MM.1S (cell line): ENCODE measurements around the gene ZNF787.
A peak's percentile ranks its signal among the peaks of the same experiment; 100 is the strongest.

Experiments
- DNase-seq: peaks from one replicate; pipeline ENCODE4 v3.0.0-alpha.2; 2015
- H2AFZ ChIP-seq: fragments of 300-600 bp; sonication (generic); 2 replicates; pipeline ENCODE4 v1.6.0; 2016; ENCODE audit warnings: antibody characterized with exemption, low read length
- H3F3A ChIP-seq: fragments of 300-600 bp; sonication (generic); 2 replicates; pipeline ENCODE4 v1.6.1; 2016; ENCODE audit warnings: mild to moderate bottlenecking, antibody characterized with exemption, low read length, moderate library complexity, mixed read lengths; ENCODE audit not compliant: insufficient read depth
- H3K27ac ChIP-seq: fragments of 300-600 bp; sonication (generic); 2 replicates; pipeline ENCODE4 v1.5.1; 2016; ENCODE audit warnings: mild to moderate bottlenecking, low read length
- H3K27me3 ChIP-seq: fragments of 300-600 bp; sonication (generic); replicated peaks from 2 replicates; pipeline ENCODE4 v1.6.0; 2016; ENCODE audit warnings: low read length; ENCODE audit not compliant: insufficient read depth
- H3K36me3 ChIP-seq: fragments of 300-600 bp; sonication (generic); replicated peaks from 2 replicates; pipeline ENCODE4 v1.6.1; 2016; ENCODE audit warnings: mild to moderate bottlenecking, low read length, mixed read lengths; ENCODE audit not compliant: insufficient read depth
- H3K4me1 ChIP-seq: fragments of 300-600 bp; sonication (generic); 2 replicates; pipeline ENCODE4 v1.6.1; 2016; ENCODE audit warnings: low read length, mixed read lengths
- H3K4me2 ChIP-seq: fragments of 300-600 bp; sonication (generic); 2 replicates; pipeline ENCODE4 v1.6.0; 2016; ENCODE audit warnings: low read depth, low read length
- H3K4me3 ChIP-seq: fragments of 300-600 bp; sonication (generic); 2 replicates; pipeline ENCODE4 v1.5.1; 2016; ENCODE audit warnings: low read length, mixed read lengths
- H3K79me2 ChIP-seq: fragments of 300-600 bp; sonication (generic); 2 replicates; pipeline ENCODE4 v1.6.1; 2016; ENCODE audit warnings: mixed run types, low read length, mixed read lengths
- H3K9ac ChIP-seq: fragments of 300-600 bp; sonication (generic); 2 replicates; pipeline ENCODE4 v1.6.1; 2016; ENCODE audit warnings: low read length, mixed read lengths
- H3K9me2 ChIP-seq: fragments of 300-600 bp; sonication (generic); replicated peaks from 2 replicates; pipeline ENCODE4 v1.6.1; 2016; ENCODE audit warnings: mild to moderate bottlenecking, low read length, mixed read lengths; ENCODE audit not compliant: insufficient read depth
- H3K9me3 ChIP-seq: fragments of 300-600 bp; sonication (generic); replicated peaks from 2 replicates; pipeline ENCODE4 v1.6.1; 2016; ENCODE audit warnings: mild to moderate bottlenecking, low read length, mixed read lengths; ENCODE audit not compliant: insufficient read depth
- H4K20me1 ChIP-seq: fragments of 300-600 bp; sonication (generic); 2 replicates; pipeline ENCODE4 v1.6.1; 2016; ENCODE audit warnings: mild to moderate bottlenecking, low read length, moderate library complexity, mixed read lengths; ENCODE audit not compliant: insufficient read depth
- CTCF ChIP-seq: fragments of 300-600 bp; sonication (generic); IDR thresholded peaks from 2 replicates; pipeline ENCODE4 v1.5.1; 2016; ENCODE audit warnings: antibody characterized with exemption, low read length, mixed read lengths
- EZH2 ChIP-seq: fragments of 300-600 bp; sonication (generic); optimal IDR thresholded peaks from 2 replicates; pipeline ENCODE3; 2017; ENCODE audit warnings: low read depth, mild to moderate bottlenecking, antibody characterized with exemption, low read length, mixed read lengths
- EZH2phosphoT487 ChIP-seq: fragments of 300-600 bp; sonication (generic); IDR thresholded peaks from 2 replicates; pipeline ENCODE4 v1.6.1; 2018; ENCODE audit warnings: antibody characterized with exemption, low read length

The ZNF787 gene

GRCh38 chr19:56084835-56085536, 36.1 kb downstream of the ZNF787 start:
- no peak overlapping the region for H3K4me2 ChIP-seq
- no peak overlapping the region for H2AFZ ChIP-seq
- no peaks in the 10 kb centered on the region for H3F3A ChIP-seq
- no peaks in the 10 kb centered on the region for H4K20me1 ChIP-seq
- H3K79me2 ChIP-seq: peaks cover 11% of the 10 kb centered on the region
- no peak overlapping the region for H3K4me3 ChIP-seq
- no peaks in the 10 kb centered on the region for H3K9me3 ChIP-seq
- no peak overlapping the region for H3K9ac ChIP-seq
- no peaks in the 10 kb centered on the region for H3K4me1 ChIP-seq
- no peaks in the 10 kb centered on the region for H3K9me2 ChIP-seq
- DNase-seq: no peak
- H3K27me3 ChIP-seq: no peaks in the 10 kb centered on the region
- TF ChIP-seq EZH2phosphoT487 (no peak), CTCF (no peak), EZH2 (no peak)
- H3K27ac ChIP-seq: no peak overlapping the region
- H3K36me3 ChIP-seq: no peaks in the 10 kb centered on the region

- Histone ChIP-seq H3K4me1 (no peaks in the 10 kb centered on the region), H2AFZ (no peak overlapping the region), H4K20me1 (no peaks in the 10 kb centered on the region), H3K27me3 (no peaks in the 10 kb centered on the region), H3K9me2 (no peaks in the 10 kb centered on the region), H3K36me3 (no peaks in the 10 kb centered on the region), H3K9me3 (no peaks in the 10 kb centered on the region), H3K9ac (no peak overlapping the region), H3F3A (no peaks in the 10 kb centered on the region), H3K4me3 (no peak overlapping the region), H3K4me2 (no peak overlapping the region), H3K79me2 (no peaks in the 10 kb centered on the region), H3K27ac (no peak overlapping the region)
- no peak for TF ChIP-seq EZH2phosphoT487
- no peak for TF ChIP-seq EZH2
- TF ChIP-seq CTCF: no peak
- DNase-seq: no peak
These were observed 37.4 kb downstream of the ZNF787 start for GRCh38 chr19:56083668-56084067.

- peak overlapping the region; percentile 42 for H3K4me3 ChIP-seq
- peak; percentile 66 for DNase-seq
- H3F3A ChIP-seq: no peaks in the 10 kb centered on the region
- H3K9me3 ChIP-seq: no peaks in the 10 kb centered on the region
- no peak overlapping the region for H3K27ac ChIP-seq
- H3K4me2 ChIP-seq: peak overlapping the region; percentile 67; the same call in 1 of the 2 replicates
- H3K27me3 ChIP-seq: no peaks in the 10 kb centered on the region
- H3K9ac ChIP-seq: peak overlapping the region; percentile 16; the same call in 1 of the 2 replicates
- TF ChIP-seq EZH2phosphoT487 (no peak), CTCF (peak; percentile 36)
- no peaks in the 10 kb centered on the region for H4K20me1 ChIP-seq
- H3K36me3 ChIP-seq: no peaks in the 10 kb centered on the region
- no peaks in the 10 kb centered on the region for H3K9me2 ChIP-seq
- H3K4me1 ChIP-seq: no peaks in the 10 kb centered on the region
- no peaks in the 10 kb centered on the region for H3K79me2 ChIP-seq
- peak overlapping the region; percentile 33; the same call in 1 of the 2 replicates for H2AFZ ChIP-seq
These were observed 40.3 kb downstream of the ZNF787 start for GRCh38 chr19:56080669-56081401.
